ENCODE data around the gene NFKBIZ. TPM values are rescaled to one million over a fixed set of nuclear protein-coding genes. Genes with fewer than 3 reads are reported as not detected.

NFKBIZ gene
- total and polyA plus RNA-seq, 9 of the 15 experiments (the other 6 are each of a cell fraction or from before 2014, with no cell fraction given), result 1.2 to 13.7 (median 5.7) TPM

DNA sequence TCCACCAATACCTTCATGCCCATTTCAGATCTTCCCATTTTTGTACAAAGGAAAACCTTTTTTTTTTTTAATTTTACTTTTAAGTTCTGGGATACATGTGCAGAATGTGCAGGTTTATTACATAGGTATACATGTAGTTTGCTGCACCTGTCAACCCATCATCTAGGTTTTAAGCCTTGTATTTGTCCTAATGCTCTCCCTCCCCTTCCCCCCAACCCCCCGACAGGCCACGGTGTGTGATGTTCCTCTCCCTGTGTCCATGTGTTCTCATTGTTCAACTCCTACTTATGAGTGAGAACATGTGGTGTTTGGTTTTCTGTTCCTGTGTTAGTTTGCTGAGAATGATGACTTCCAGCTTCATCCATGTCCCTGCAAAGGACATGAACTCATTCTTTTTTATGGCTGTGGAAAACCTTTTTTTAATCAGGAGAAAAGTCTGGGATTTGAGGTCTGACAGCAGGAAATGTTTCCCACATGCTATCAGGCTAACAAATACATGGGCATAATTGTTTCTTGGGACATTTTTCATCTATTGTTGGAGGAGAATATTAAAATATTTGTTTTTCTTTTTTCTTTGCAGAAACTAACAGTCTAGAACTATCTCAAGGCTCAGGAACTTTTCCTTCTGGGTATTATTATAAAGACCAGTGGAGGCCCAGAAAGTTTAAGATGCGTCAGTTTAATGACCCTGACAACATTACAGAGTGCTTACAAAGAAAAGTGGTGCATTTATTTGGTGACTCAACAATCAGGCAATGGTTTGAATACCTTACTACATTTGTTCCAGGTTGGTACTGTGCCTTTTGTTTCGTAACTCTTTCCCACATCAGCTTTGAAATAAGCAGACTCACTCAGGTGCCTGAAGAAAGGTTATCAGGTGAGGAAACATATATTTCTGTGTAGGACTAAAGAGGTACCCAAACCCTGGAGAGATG is 32.8 kb upstream of the NFKBIZ start:
- intact Hi-C loops (cut with micrococcal nuclease), result loop anchor here (10.0 kb wide), 1 partner anchor 148 kb away; no protein-coding TSS in a partner anchor
- Histone ChIP-seq H3K9me3 (replicated peaks; ENCODE audit: control insufficient read depth, insufficient read depth, low read depth, low read length) (no peaks in the 10 kb centered on the region), H2AFZ (ENCODE audit: low read depth, low read length) (no peak overlapping the region), H3K27me3 (ENCODE audit: control insufficient read depth in 2 of 2, insufficient read depth in 2 of 2, low read length in 2 of 2) (no peaks in the 10 kb centered on the region), H3K9me1 (ENCODE audit: control insufficient read depth, insufficient read depth, low read length) (no peaks in the 10 kb centered on the region), H4K20me1 (replicated peaks; ENCODE audit: control insufficient read depth, insufficient read depth, low read length) (no peaks in the 10 kb centered on the region), H3K9ac (ENCODE audit: insufficient read depth in 1 of 2, low read depth in 2 of 2, low read length in 2 of 2) (no peak overlapping the region), H3K4me2 (ENCODE audit: insufficient read depth, low read length) (no peak overlapping the region), H3K36me3 (ENCODE audit: control insufficient read depth, insufficient read depth, low read length) (no peaks in the 10 kb centered on the region), H3K27ac (ENCODE audit: extremely low read depth, low read depth, low read length) (no peak overlapping the region), H3K4me1 (replicated peaks in 1 of 2; ENCODE audit: control insufficient read depth in 2 of 2, insufficient read depth in 2 of 2, low read length in 2 of 2) (no peaks in the 10 kb centered on the region), H3K79me2 (ENCODE audit: control insufficient read depth, insufficient read depth, low read length) (no peaks in the 10 kb centered on the region), H3K4me3 (no peak overlapping the region)
- no peak for FAIRE-seq
- ChIA-PET POLR2A (interaction anchor here (0.6 to 1.2 kb wide), 2 partner anchors 11 to 41 kb away, joined by 3 read pairs; no protein-coding TSS in a partner anchor), CTCF (ENCODE audit: low intra/inter-chr PET ratio) (interaction anchor here (0.6 kb wide), 1 partner anchor 1810 kb away, joined by 3 read pairs; no protein-coding TSS in a partner anchor)
- no TSS peak for BruUV-seq (replicated peaks)
- no peak for ATAC-seq
- WGBS (ENCODE audit: insufficient coverage, low coverage, missing lambda C conversion rate), result 15% methylated on average over 4 of the region's 4 CpGs
- in situ Hi-C loops (cut with MboI), result loop anchor here (25.0 kb wide), 1 partner anchor 721 kb away; no protein-coding TSS in a partner anchor
- no peak for DNase-seq (ENCODE audit: extremely low read depth in 1 of 4, low spot score in 3 of 4)
- TF ChIP-seq KDM5B (IDR thresholded peaks at IDR 0.05; ENCODE audit: insufficient replicate concordance, low read depth, low read length), result no peak
- TF ChIP-seq, protein P1, sequence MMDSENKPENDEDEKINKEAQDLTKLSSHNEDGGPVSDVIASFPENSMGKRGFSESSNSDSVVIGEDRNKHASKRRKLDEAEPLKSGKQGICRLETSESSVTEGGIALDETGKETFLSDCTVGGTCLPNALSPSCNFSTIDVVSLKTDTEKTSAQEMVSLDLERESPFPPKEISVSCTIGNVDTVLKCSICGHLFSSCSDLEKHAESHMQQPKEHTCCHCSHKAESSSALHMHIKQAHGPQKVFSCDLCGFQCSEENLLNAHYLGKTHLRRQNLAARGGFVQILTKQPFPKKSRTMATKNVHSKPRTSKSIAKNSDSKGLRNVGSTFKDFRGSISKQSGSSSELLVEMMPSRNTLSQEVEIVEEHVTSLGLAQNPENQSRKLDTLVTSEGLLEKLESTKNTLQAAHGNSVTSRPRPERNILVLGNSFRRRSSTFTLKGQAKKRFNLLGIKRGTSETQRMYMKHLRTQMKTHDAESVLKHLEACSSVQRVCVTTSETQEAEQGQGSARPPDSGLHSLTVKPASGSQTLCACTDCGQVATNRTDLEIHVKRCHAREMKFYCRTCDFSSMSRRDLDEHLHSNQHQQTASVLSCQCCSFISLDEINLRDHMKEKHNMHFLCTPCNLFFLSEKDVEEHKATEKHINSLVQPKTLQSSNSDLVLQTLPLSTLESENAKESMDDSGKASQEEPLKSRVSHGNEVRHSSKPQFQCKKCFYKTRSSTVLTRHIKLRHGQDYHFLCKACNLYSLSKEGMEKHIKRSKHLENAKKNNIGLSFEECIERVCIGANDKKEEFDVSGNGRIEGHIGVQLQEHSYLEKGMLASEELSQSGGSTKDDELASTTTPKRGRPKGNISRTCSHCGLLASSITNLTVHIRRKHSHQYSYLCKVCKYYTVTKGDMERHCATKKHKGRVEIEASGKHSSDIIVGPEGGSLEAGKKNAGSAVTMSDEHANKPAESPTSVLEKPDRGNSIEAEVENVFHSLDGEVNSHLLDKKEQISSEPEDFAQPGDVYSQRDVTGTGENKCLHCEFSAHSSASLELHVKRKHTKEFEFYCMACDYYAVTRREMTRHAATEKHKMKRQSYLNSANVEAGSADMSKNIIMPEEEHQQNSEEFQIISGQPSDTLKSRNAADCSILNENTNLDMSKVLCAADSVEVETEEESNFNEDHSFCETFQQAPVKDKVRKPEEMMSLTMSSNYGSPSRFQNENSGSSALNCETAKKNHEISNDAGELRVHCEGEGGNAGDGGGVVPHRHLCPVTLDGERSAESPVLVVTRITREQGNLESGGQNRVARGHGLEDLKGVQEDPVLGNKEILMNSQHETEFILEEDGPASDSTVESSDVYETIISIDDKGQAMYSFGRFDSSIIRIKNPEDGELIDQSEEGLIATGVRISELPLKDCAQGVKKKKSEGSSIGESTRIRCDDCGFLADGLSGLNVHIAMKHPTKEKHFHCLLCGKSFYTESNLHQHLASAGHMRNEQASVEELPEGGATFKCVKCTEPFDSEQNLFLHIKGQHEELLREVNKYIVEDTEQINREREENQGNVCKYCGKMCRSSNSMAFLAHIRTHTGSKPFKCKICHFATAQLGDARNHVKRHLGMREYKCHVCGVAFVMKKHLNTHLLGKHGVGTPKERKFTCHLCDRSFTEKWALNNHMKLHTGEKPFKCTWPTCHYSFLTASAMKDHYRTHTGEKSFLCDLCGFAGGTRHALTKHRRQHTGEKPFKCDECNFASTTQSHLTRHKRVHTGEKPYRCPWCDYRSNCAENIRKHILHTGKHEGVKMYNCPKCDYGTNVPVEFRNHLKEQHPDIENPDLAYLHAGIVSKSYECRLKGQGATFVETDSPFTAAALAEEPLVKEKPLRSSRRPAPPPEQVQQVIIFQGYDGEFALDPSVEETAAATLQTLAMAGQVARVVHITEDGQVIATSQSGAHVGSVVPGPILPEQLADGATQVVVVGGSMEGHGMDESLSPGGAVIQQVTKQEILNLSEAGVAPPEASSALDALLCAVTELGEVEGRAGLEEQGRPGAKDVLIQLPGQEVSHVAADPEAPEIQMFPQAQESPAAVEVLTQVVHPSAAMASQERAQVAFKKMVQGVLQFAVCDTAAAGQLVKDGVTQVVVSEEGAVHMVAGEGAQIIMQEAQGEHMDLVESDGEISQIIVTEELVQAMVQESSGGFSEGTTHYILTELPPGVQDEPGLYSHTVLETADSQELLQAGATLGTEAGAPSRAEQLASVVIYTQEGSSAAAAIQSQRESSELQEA (IDR thresholded peaks at IDR 0.05; ENCODE audit: low read depth), result no peak
- no peak for TF ChIP-seq MED1 (CRISPR knock-in tag; IDR thresholded peaks at IDR 0.05; ENCODE audit: borderline replicate concordance)
- TF ChIP-seq IFI16 (CRISPR knock-in tag; IDR thresholded peaks at IDR 0.05), result no peak
- no peak for TF ChIP-seq DMBX1 (CRISPR knock-in tag; IDR thresholded peaks at IDR 0.05; ENCODE audit: borderline replicate concordance)
- TF ChIP-seq ZNF347 (CRISPR knock-in tag; IDR thresholded peaks at IDR 0.05; ENCODE audit: low read depth), result no peak
- TF ChIP-seq, protein P2, sequence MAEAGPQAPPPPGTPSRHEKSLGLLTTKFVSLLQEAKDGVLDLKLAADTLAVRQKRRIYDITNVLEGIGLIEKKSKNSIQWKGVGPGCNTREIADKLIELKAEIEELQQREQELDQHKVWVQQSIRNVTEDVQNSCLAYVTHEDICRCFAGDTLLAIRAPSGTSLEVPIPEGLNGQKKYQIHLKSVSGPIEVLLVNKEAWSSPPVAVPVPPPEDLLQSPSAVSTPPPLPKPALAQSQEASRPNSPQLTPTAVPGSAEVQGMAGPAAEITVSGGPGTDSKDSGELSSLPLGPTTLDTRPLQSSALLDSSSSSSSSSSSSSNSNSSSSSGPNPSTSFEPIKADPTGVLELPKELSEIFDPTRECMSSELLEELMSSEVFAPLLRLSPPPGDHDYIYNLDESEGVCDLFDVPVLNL (CRISPR knock-in tag; IDR thresholded peaks at IDR 0.05; ENCODE audit: low read depth), result no peak
- TF ChIP-seq KAT8 (IDR thresholded peaks at IDR 0.05; ENCODE audit: low read depth), result no peak
- no peak for TF ChIP-seq ETS2 (tag; IDR thresholded peaks at IDR 0.05; ENCODE audit: borderline replicate concordance, poor library complexity, severe bottlenecking)
- TF ChIP-seq HDAC8 (tag; IDR thresholded peaks at IDR 0.05), result no peak
- TF ChIP-seq NCOA6 (IDR thresholded peaks at IDR 0.05), result no peak
- no peak for TF ChIP-seq ZSCAN32 (CRISPR knock-in tag; IDR thresholded peaks at IDR 0.05)
